ENCODE measurements around the gene PROSER3. TPM values are rescaled to one million over a fixed set of nuclear protein-coding genes. Genes with fewer than 3 reads are reported as not detected.

Gene PROSER3
- total and polyA plus RNA-seq, 2 experiments from 2014 or later = 21.8 to 28.0 TPM

- H3K27me3 Mint-ChIP-seq (ENCODE audit: insufficient read depth, low read depth, poor library complexity) = peaks cover 31% of the 10 kb centered on the region
- H3K4me1 Mint-ChIP-seq = peaks cover 18% of the 10 kb centered on the region
- Histone ChIP-seq H3K27ac (ENCODE audit: low read depth) (no peak overlapping the region), H2AFZ (no peak overlapping the region), H3K4me1 (ENCODE audit: insufficient read depth) (peaks cover 9% of the 10 kb centered on the region), H3K4me2 (no peak overlapping the region), H3F3A (replicated peaks; ENCODE audit: low read depth) (0 out of 2 replicates have a peak, but pooled peaks cover 3% of the 10 kb centered on the region), H3K79me2 (replicated peaks; ENCODE audit: insufficient read depth) (no peaks in the 10 kb centered on the region), H3K27me3 (ENCODE audit: insufficient read depth) (peaks cover 26% of the 10 kb centered on the region), H3K4me3 (no peak overlapping the region), H4K20me1 (replicated peaks; ENCODE audit: insufficient read depth) (no peaks in the 10 kb centered on the region), H3K9me2 (ENCODE audit: insufficient read depth) (no peaks in the 10 kb centered on the region), H3K36me3 (ENCODE audit: insufficient read depth) (no peaks in the 10 kb centered on the region)
- H3K4me3 Mint-ChIP-seq = no peak overlapping the region
- H3K27ac Mint-ChIP-seq = no peak overlapping the region
- TF ChIP-seq CTCF (conservative IDR thresholded peaks at IDR 0.05; ENCODE audit: low read depth in 2 of 2) = no peak
- no peak for TF ChIP-seq ZNF462 (CRISPR knock-in tag; IDR thresholded peaks at IDR 0.05)
- TF ChIP-seq EZH2 (IDR thresholded peaks at IDR 0.05; ENCODE audit: low read depth, unreplicated experiment) = no peak
- TF ChIP-seq ZNF114 (CRISPR knock-in tag; IDR thresholded peaks at IDR 0.05) = no peak
- no peak for TF ChIP-seq NANOG (IDR thresholded peaks at IDR 0.05; ENCODE audit: borderline replicate concordance)
- no peak for TF ChIP-seq POLR2AphosphoS5 (IDR thresholded peaks at IDR 0.05; ENCODE audit: low read depth)
- no peaks in the 10 kb centered on the region; the same call in 2 of the 3 replicates for H3K9me3 Mint-ChIP-seq
- peaks cover 2% of the 10 kb centered on the region; the same call in 1 of the 3 replicates for H3K36me3 Mint-ChIP-seq (ENCODE audit: low read depth)
- no peak for DNase-seq (ENCODE audit: low spot score)
- ATAC-seq = no peak
Measured at GRCh38 chr19:35751839-35752745, 5.9 kb upstream of the PROSER3 start.

Data from GM23338 (cell line).